GM10266 (cell line): ENCODE data around the gene MRPS34.

Experiments used
- DNase-seq: peaks from one replicate; pipeline ENCODE4 v3.0.0; 2012; ENCODE audit errors: extremely low spot score
- CTCF ChIP-seq: IDR thresholded peaks from 2 replicates; pipeline ENCODE4 v1.5.1; 2012; ENCODE audit warnings: mild to moderate bottlenecking, low read depth; ENCODE audit not compliant: control insufficient read depth, insufficient read depth; ENCODE audit errors: missing control alignments

MRPS34 gene

GRCh38 chr16:1790261-1790610, 17.3 kb upstream of the MRPS34 start:
- TF ChIP-seq CTCF, result no peak
- DNase-seq, result no peak

GRCh38 chr16:1789643-1790045, 16.7 kb upstream of the MRPS34 start:
- TF ChIP-seq CTCF, result no peak
- no peak for DNase-seq

GRCh38 chr16:1788708-1789100, 15.8 kb upstream of the MRPS34 start:
- DNase-seq, result no peak
- no peak for TF ChIP-seq CTCF

GRCh38 chr16:1788095-1788707, 15.3 kb upstream of the MRPS34 start:
- no peak for TF ChIP-seq CTCF
- DNase-seq, result no peak

- DNase-seq, result no peak
- TF ChIP-seq CTCF, result no peak
Measured at GRCh38 chr16:1787322-1788094, 14.6 kb upstream of the MRPS34 start.

GRCh38 chr16:1787056-1787321, 14.1 kb upstream of the MRPS34 start:
- TF ChIP-seq CTCF, result no peak
- no peak for DNase-seq

- no peak for TF ChIP-seq CTCF
- DNase-seq, result no peak
Measured at GRCh38 chr16:1786242-1787055, 13.5 kb upstream of the MRPS34 start.
